Progenitor cell of endocrine pancreas (in vitro differentiated cells): Measurements from ENCODE around the gene TRPM3. TPM values are rescaled to one million over a fixed set of nuclear protein-coding genes. Genes with fewer than 3 reads are reported as not detected.

Experiments
- DNase-seq: peaks from one replicate; pipeline ENCODE4 v3.0.0; 2021; ENCODE audit warnings: low spot score; ENCODE audit not compliant: unreplicated experiment
- H3K27ac Mint-ChIP-seq: 2 replicates; pipeline ENCODE4 v1.8.0; 2021; ENCODE audit warnings: mild to moderate bottlenecking, moderate library complexity, mixed read lengths
- H3K27me3 Mint-ChIP-seq: 2 replicates; pipeline ENCODE4 v1.8.0; 2021; ENCODE audit warnings: mixed read lengths
- H3K36me3 Mint-ChIP-seq: 2 replicates; pipeline ENCODE4 v1.8.0; 2022; ENCODE audit warnings: mixed read lengths; ENCODE audit not compliant: insufficient read depth
- H3K4me1 Mint-ChIP-seq: 2 replicates; pipeline ENCODE4 v1.8.0; 2021; ENCODE audit warnings: low read depth, mixed read lengths
- H3K4me3 Mint-ChIP-seq: 2 replicates; pipeline ENCODE4 v1.8.0; 2021; ENCODE audit warnings: low read depth, mild to moderate bottlenecking, moderate library complexity, mixed read lengths
- H3K9me3 Mint-ChIP-seq: 2 replicates; pipeline ENCODE4 v1.8.0; 2021; ENCODE audit warnings: low read depth, mixed read lengths
- CTCF ChIP-seq: fragments of 200-600 bp; sonication (generic); IDR thresholded peaks from one replicate; pipeline ENCODE4 v1.5.0; 2021; ENCODE audit warnings: antibody characterized with exemption, mild to moderate bottlenecking; ENCODE audit not compliant: unreplicated experiment
- total RNA-seq: library from RNA; stranded (reverse); gene quantifications from 2 replicates; pipeline ENCODE4 v1.2.1, GENCODE V29; 2021

Gene TRPM3
- total RNA-seq, 1 donor from 2014 or later = 1.6 TPM

GRCh38 chr9:70499621-70500020, 621.8 kb downstream of the TRPM3 start:
- no peak overlapping the region for H3K27ac Mint-ChIP-seq
- no peaks in the 10 kb centered on the region for H3K4me1 Mint-ChIP-seq
- no peaks in the 10 kb centered on the region for H3K36me3 Mint-ChIP-seq
- no peak overlapping the region for H3K4me3 Mint-ChIP-seq
- DNase-seq = no peak
- H3K27me3 Mint-ChIP-seq = peaks cover 4% of the 10 kb centered on the region
- no peak for TF ChIP-seq CTCF
- H3K9me3 Mint-ChIP-seq = no peaks in the 10 kb centered on the region

- Mint-ChIP-seq H3K4me1 (no peaks in the 10 kb centered on the region), H3K4me3 (no peak overlapping the region), H3K27me3 (peaks cover 9% of the 10 kb centered on the region), H3K9me3 (no peaks in the 10 kb centered on the region), H3K36me3 (no peaks in the 10 kb centered on the region), H3K27ac (no peak overlapping the region)
- TF ChIP-seq CTCF = no peak
- DNase-seq = no peak
Measured at GRCh38 chr9:70498866-70499265, 622.6 kb downstream of the TRPM3 start.

- Mint-ChIP-seq H3K4me3 (no peak overlapping the region), H3K27ac (no peak overlapping the region), H3K4me1 (no peaks in the 10 kb centered on the region), H3K36me3 (no peaks in the 10 kb centered on the region), H3K27me3 (peaks cover 11% of the 10 kb centered on the region), H3K9me3 (no peaks in the 10 kb centered on the region)
- no peak for TF ChIP-seq CTCF
- DNase-seq = no peak
Measured at GRCh38 chr9:70496244-70496643, 625.2 kb downstream of the TRPM3 start.

DNA sequence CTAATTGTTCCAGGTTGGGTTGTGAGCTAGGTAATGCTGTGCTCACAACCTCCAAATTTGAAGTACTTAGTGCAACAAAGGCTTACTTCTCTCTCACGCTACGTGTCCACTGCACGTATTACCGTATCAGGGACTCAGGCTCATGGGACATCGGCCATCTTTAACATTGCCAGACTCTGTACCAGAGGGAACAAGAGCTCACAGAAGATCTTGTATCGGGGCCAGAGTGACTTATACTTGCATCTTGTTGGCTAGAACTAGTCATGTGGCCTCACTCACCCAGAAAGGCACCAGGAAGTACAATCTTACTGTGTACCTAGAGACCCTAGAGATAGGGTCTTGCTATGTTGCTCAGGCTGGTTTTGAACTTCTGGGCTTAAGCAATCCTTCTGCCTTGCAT, 625.9 kb downstream of the TRPM3 start:
- no peaks in the 10 kb centered on the region for H3K4me1 Mint-ChIP-seq
- no peak overlapping the region for H3K27ac Mint-ChIP-seq
- H3K36me3 Mint-ChIP-seq = no peaks in the 10 kb centered on the region
- H3K4me3 Mint-ChIP-seq = no peak overlapping the region
- H3K27me3 Mint-ChIP-seq = peaks cover 11% of the 10 kb centered on the region
- DNase-seq = no peak
- TF ChIP-seq CTCF = no peak
- H3K9me3 Mint-ChIP-seq = no peaks in the 10 kb centered on the region

- Mint-ChIP-seq H3K9me3 (no peaks in the 10 kb centered on the region), H3K27ac (no peak overlapping the region), H3K4me3 (no peak overlapping the region), H3K27me3 (peaks cover 11% of the 10 kb centered on the region), H3K36me3 (no peaks in the 10 kb centered on the region), H3K4me1 (no peaks in the 10 kb centered on the region)
- TF ChIP-seq CTCF = no peak
- no peak for DNase-seq
Measured at GRCh38 chr9:70494221-70494620, 627.2 kb downstream of the TRPM3 start.
